GM12878 (cell line): ENCODE results near the gene DGKI. TPM values are rescaled to one million over a fixed set of nuclear protein-coding genes. Genes with fewer than 3 reads are reported as not detected.
A peak's percentile ranks its signal among the peaks of the same experiment; 100 is the strongest.

Experiments used
- ASH2L ChIP-seq: fragments of 300-600, 200-600 bp; sonication (generic); IDR thresholded peaks from 2 replicates; pipeline ENCODE4 v1.6.1; 2017; ENCODE audit warnings: low read depth, mild to moderate bottlenecking, borderline replicate concordance
- ETV6 ChIP-seq, 2 experiments: fragments of 450-650 bp in 1 of 2; IDR thresholded peaks in 1 of 2; conservative IDR thresholded peaks in 1 of 2; 2 replicates each; pipeline ENCODE4 v1.6.1; 2014; ENCODE audit warnings: antibody characterized with exemption in 1 of 2, borderline replicate concordance in 1 of 2, low read depth in 1 of 2, mild to moderate bottlenecking in 1 of 2, moderate library complexity in 1 of 2
- HCFC1 ChIP-seq: fragments of 150-350 bp; IDR thresholded peaks from 2 replicates; pipeline ENCODE4 v1.6.1; 2014; ENCODE audit warnings: low read length
- RFX5 ChIP-seq: IDR thresholded peaks from 2 replicates; pipeline ENCODE4 v1.6.1; 2011; ENCODE audit warnings: low read depth, low read length, improper control_type of control experiment
- SPI1 ChIP-seq: IDR thresholded peaks from 2 replicates; pipeline ENCODE4 v1.6.1; 2011; ENCODE audit warnings: low read depth, mild to moderate bottlenecking, low read length, moderate library complexity, borderline replicate concordance; ENCODE audit not compliant: insufficient read depth
- TCF12 ChIP-seq: IDR thresholded peaks from 2 replicates; pipeline ENCODE4 v1.6.1; 2011; ENCODE audit warnings: low read depth, mild to moderate bottlenecking, low read length
- ZBTB40 ChIP-seq: fragments of 450-650 bp; IDR thresholded peaks from 2 replicates; pipeline ENCODE4 v1.6.1; 2016; ENCODE audit warnings: mild to moderate bottlenecking, moderate library complexity, borderline replicate concordance
- ZNF274 ChIP-seq: IDR thresholded peaks from one replicate; pipeline ENCODE4 v1.8.0; 2011; ENCODE audit not compliant: insufficient read length, insufficient read depth
- polyA plus RNA-seq, 11 experiments: library from polyadenylated mRNA; depleted of rRNA in 4 of 11; unstranded in 6 of 11; stranded (reverse) in 5 of 11; fragments of >200 nt; fragmentation: Nextera tagmentation in 4 of 11; fragmentation: Illumina TruSeq in 1 of 11; extraction: Ambion mirVana in 4 of 11; extraction: Trizol in 1 of 11; gene quantifications; 1 replicate in 1 of 11; 2 replicates in 10 of 11; pipeline versions ENCODE4 v1.2.1 to v1.2.3, GENCODE V29; 2011 to 2016; ENCODE audit warnings: inconsistent platforms in 2 of 11, missing spikeins in 2 of 11, low read depth in 1 of 11
- total RNA-seq, 4 experiments: library from RNA; depleted of rRNA in 3 of 4; stranded (reverse); fragments of >200 nt in 3 of 4; fragmentation: Illumina TruSeq in 1 of 4; extraction: Trizol in 1 of 4; gene quantifications; 2 replicates each; pipeline versions ENCODE4 v1.2.1 to v1.2.3, GENCODE V29; 2013 to 2021
- TF ChIP-seq, protein P1 (sequence below): fragments of 450-650 bp; formaldehyde crosslinking; IDR thresholded peaks from 2 replicates; pipeline ENCODE4 v1.4.0; 2020; ENCODE audit warnings: mild to moderate bottlenecking, moderate library complexity

The DGKI gene
- total and polyA plus RNA-seq, 10 of the 15 experiments (the other 5 are each of a cell fraction or from before 2014, with no cell fraction given): 10.4 to 37.1 (median 22.1) TPM

DNA sequence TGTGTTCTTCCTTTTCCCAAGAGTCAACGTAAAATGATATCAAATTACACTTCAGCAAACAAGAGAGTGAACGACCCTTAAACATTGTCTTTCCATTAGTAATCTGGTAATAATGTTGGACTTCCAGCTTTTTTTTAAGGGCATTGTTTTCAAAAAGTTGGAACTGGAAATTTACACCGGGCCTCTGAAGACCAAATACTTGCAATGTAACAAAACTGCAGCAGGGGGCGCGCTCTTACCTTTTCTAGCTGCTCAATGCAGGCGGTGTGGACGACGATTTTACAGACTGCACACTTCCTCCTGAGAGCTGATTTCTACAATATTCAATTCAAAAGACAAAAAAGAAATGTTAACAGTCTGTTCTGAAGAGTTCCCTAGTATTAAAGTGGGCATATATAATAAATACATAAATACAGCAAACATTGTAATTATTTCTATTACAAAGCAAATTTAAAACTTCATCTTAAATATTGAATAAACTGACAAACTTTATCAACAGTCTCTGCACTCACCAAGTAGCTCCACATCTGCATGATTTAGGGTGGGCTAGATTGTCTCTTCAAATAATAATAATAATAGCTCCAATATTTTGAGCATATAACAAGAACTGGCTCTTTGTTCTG lies 190.4 kb downstream of the DGKI start (continued):
- TF ChIP-seq SPI1 (peak; percentile 68; the same call in 1 of the 2 replicates), ASH2L (no peak), ZNF274 (no peak), HCFC1 (no peak), ETV6 (conservative IDR thresholded peaks at IDR 0.05 in 1 of 2, IDR thresholded peaks at IDR 0.05 in 1 of 2; ENCODE audit: borderline replicate concordance in 1 of 2, low read depth in 1 of 2) (peak in 1 of 2 experiments; percentile 65; a peak in 1 of 4 replicates), TCF12 (no peak), RFX5 (no peak), ZBTB40 (peak; percentile 50; the same call in 1 of the 2 replicates)
- TF ChIP-seq, protein P1, sequence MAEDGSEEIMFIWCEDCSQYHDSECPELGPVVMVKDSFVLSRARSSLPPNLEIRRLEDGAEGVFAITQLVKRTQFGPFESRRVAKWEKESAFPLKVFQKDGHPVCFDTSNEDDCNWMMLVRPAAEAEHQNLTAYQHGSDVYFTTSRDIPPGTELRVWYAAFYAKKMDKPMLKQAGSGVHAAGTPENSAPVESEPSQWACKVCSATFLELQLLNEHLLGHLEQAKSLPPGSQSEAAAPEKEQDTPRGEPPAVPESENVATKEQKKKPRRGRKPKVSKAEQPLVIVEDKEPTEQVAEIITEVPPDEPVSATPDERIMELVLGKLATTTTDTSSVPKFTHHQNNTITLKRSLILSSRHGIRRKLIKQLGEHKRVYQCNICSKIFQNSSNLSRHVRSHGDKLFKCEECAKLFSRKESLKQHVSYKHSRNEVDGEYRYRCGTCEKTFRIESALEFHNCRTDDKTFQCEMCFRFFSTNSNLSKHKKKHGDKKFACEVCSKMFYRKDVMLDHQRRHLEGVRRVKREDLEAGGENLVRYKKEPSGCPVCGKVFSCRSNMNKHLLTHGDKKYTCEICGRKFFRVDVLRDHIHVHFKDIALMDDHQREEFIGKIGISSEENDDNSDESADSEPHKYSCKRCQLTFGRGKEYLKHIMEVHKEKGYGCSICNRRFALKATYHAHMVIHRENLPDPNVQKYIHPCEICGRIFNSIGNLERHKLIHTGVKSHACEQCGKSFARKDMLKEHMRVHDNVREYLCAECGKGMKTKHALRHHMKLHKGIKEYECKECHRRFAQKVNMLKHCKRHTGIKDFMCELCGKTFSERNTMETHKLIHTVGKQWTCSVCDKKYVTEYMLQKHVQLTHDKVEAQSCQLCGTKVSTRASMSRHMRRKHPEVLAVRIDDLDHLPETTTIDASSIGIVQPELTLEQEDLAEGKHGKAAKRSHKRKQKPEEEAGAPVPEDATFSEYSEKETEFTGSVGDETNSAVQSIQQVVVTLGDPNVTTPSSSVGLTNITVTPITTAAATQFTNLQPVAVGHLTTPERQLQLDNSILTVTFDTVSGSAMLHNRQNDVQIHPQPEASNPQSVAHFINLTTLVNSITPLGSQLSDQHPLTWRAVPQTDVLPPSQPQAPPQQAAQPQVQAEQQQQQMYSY (CRISPR knock-in tag): no peak
